Stomach smooth muscle (tissue), 2 donors: Measurements from ENCODE around the gene SLC25A44.

Source experiments
- H3K27ac ChIP-seq: one replicate; pipeline ENCODE4 v1.7.0; 2013; ENCODE audit warnings: mild to moderate bottlenecking, low read length, inconsistent platforms
- H3K27me3 ChIP-seq, 2 donors: one replicate each; pipeline ENCODE4 v1.7.0; 2013; ENCODE audit warnings: low read length in 2 of 2; ENCODE audit not compliant: insufficient read depth in 2 of 2, control insufficient read depth in 1 of 2
- H3K36me3 ChIP-seq, 2 donors: one replicate each; pipeline ENCODE4 v1.7.0; 2013; ENCODE audit warnings: low read length in 2 of 2; ENCODE audit not compliant: control insufficient read depth in 2 of 2, insufficient read depth in 2 of 2
- H3K4me1 ChIP-seq: one replicate; pipeline ENCODE4 v1.7.0; 2013; ENCODE audit warnings: low read length; ENCODE audit not compliant: control insufficient read depth, insufficient read depth
- H3K4me3 ChIP-seq, 2 donors: one replicate each; pipeline ENCODE4 v1.7.0; 2013; ENCODE audit warnings: low read length in 2 of 2
- H3K9ac ChIP-seq, 2 donors: one replicate each; pipeline ENCODE4 v1.7.0; 2013; ENCODE audit warnings: low read length in 2 of 2, mild to moderate bottlenecking in 1 of 2
- H3K9me3 ChIP-seq, 2 donors: one replicate each; pipeline ENCODE4 v1.7.0; 2013; ENCODE audit warnings: low read length in 2 of 2; ENCODE audit not compliant: control insufficient read depth in 2 of 2
- donor health status: healthy.
- donor health status: Pancreatic carcinoma.

The SLC25A44 gene

DNA sequence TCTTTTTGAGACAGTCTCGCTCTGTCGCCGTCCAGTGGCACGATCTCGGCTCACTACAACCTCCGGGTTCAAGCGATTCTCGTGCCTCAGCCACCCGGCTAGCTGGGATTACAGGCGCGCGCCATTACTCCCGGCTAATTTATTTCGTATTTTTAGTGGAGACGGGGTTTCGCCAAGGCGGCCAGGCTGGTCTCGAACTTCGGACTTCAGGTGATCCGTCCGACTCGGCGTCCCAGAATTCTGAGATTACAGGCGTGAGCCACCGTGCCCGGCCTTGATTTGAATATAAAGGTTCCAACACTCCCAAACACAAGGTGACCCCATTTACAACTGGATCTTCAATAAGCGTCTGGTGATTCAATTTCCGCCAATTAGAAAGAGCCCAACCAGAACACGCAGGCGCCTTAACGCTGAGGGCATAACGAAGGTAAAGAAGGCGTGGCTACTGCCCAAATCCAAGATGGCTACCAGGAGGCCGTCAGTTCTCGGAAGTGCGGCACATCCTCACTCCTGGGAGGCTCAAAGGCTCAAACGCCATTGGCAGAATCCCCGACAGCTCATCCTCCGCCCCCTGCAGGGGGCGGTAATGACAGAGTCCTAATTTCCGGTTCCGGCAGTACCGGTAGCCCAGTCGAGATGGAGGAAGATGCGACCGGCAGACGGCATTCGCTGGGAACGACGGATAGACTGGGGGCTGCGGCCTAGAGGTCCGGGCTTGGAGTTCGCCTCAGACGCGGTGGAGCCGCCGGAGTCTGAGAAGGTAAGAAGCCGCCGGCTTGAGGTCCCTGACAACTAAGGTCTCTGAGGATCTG, at the start of gene SLC25A44:
TSS of gene SLC25A44 (plus strand) at position 617 of the 812 bp plus-strand sequence. CDS start 5,744 bp downstream, outside the sequence.
- Histone ChIP-seq H3K36me3 (peaks cover 0 to 12% of the 10 kb centered on the region in 2 donors), H3K27ac (peak within 1 kb of the TSS; percentile 76), H3K27me3 (no peaks in the 10 kb centered on the region), H3K9me3 (no peaks in the 10 kb centered on the region), H3K4me1 (peaks cover 18% of the 10 kb centered on the region), H3K9ac (peak within 1 kb of the TSS; percentile 85 to 90), H3K4me3 (peak within 1 kb of the TSS; percentile 93 to 99)

- Histone ChIP-seq H3K27me3 (peaks cover 0 to 2% of the 10 kb centered on the region in 2 donors), H3K9ac (no peak overlapping the region), H3K4me3 (no peak overlapping the region), H3K4me1 (peaks cover 43% of the 10 kb centered on the region), H3K9me3 (no peaks in the 10 kb centered on the region), H3K27ac (no peak overlapping the region), H3K36me3 (peaks cover 3 to 4% of the 10 kb centered on the region in 2 donors)
Observed at GRCh38 chr1:156144742-156145141, 49.2 kb upstream of the SLC25A44 start.

GRCh38 chr1:156145650-156146019, 48.3 kb upstream of the SLC25A44 start:
- no peak overlapping the region for H3K9ac ChIP-seq
- no peak overlapping the region for H3K27ac ChIP-seq
- H3K4me1 ChIP-seq, result peaks cover 34% of the 10 kb centered on the region
- no peaks in the 10 kb centered on the region for H3K9me3 ChIP-seq
- H3K27me3 ChIP-seq, result peaks cover 9 to 11% of the 10 kb centered on the region in 2 donors
- no peaks in the 10 kb centered on the region for H3K36me3 ChIP-seq
- no peak overlapping the region for H3K4me3 ChIP-seq

- H3K4me3 ChIP-seq, result peak overlapping the region in 1 of 2 donors; percentile 47
- H3K9ac ChIP-seq, result peak overlapping the region; percentile 3 to 47
- peaks cover 29% of the 10 kb centered on the region for H3K4me1 ChIP-seq
- H3K27ac ChIP-seq, result no peak overlapping the region
- H3K9me3 ChIP-seq, result no peaks in the 10 kb centered on the region
- H3K36me3 ChIP-seq, result no peaks in the 10 kb centered on the region
- peaks cover 14% of the 10 kb centered on the region in 2 donors for H3K27me3 ChIP-seq
Observed at GRCh38 chr1:156146020-156146768, 47.7 kb upstream of the SLC25A44 start.

- peak overlapping the region in 1 of 2 donors; percentile 47 for H3K4me3 ChIP-seq
- H3K9me3 ChIP-seq, result no peaks in the 10 kb centered on the region
Observed at GRCh38 chr1:156146769-156147405, 47.0 kb upstream of the SLC25A44 start.

DNA sequence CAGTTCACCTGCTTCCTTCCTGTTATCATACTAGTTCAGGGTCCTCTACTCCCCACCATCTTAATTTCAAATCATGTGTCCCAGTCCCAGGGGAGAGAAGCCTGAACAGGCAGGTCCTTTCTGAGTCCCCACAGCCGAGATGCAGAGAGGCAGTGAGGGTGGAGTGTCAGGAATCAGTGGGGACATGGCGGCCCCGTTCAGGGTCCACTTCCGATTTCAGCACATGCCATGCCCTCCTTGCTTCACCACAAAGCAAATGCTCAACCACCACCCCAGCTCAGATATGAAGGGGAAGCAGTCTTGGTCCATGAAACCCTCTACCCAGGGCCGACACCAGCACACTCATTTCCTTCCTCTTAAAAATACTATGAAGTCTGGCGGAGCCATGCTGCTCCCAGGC, 45.7 kb upstream of the SLC25A44 start:
- H3K27ac ChIP-seq, result no peak overlapping the region
- peaks cover 21% of the 10 kb centered on the region for H3K4me1 ChIP-seq
- no peak overlapping the region for H3K9ac ChIP-seq
- no peaks in the 10 kb centered on the region for H3K36me3 ChIP-seq
- no peak overlapping the region for H3K4me3 ChIP-seq
- H3K9me3 ChIP-seq, result no peaks in the 10 kb centered on the region
- peaks cover 19 to 22% of the 10 kb centered on the region in 2 donors for H3K27me3 ChIP-seq

More at GRCh38 chr1:156146769-156147405, 47.0 kb upstream of the SLC25A44 start:
- Histone ChIP-seq H3K27me3 (peaks cover 14 to 16% of the 10 kb centered on the region in 2 donors), H3K27ac (no peak overlapping the region), H3K36me3 (no peaks in the 10 kb centered on the region), H3K4me1 (peaks cover 22% of the 10 kb centered on the region), H3K9ac (peak overlapping the region in 1 of 2 donors; percentile 3)

- Histone ChIP-seq H3K9me3 (no peaks in the 10 kb centered on the region), H3K4me3 (no peak overlapping the region), H3K9ac (no peak overlapping the region), H3K27me3 (peaks cover 19 to 22% of the 10 kb centered on the region in 2 donors), H3K27ac (no peak overlapping the region), H3K36me3 (no peaks in the 10 kb centered on the region), H3K4me1 (peaks cover 15% of the 10 kb centered on the region)
Observed at GRCh38 chr1:156149374-156150332, 44.3 kb upstream of the SLC25A44 start.

DNA sequence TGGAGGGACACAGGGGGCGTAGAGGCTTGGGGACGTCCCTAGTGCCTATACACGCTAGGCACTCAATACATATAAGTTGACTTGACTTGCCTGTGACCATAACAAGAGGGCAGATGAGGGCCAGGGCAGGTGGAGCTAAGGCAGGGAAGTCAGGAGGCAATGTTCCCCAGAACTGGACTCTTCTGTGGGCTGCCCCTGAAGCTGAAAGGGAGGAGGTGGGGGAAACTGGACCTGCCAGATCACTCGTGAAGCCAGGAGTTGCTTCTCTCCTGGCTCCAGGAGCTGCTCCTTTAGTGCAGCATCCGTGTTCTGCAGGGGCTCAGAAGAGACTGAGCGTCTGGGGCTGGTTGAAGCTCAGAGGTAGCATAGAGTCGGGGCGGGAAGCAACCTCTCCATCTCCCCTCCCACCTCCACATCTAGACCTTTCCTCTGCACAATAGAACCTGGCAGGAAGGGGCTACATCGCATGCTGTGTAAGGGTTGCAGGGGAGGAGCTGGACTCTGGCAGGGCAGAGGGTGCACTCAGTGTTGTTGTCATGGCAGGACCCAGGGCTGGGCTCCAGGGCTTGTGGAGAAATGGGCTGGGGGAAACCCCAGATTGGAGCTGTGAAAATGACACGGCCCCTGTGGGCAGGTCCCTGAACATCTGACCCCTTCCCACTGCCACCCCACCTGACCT, 43.4 kb upstream of the SLC25A44 start:
- no peak overlapping the region for H3K27ac ChIP-seq
- no peak overlapping the region for H3K4me3 ChIP-seq
- H3K36me3 ChIP-seq, result no peaks in the 10 kb centered on the region
- no peak overlapping the region for H3K9ac ChIP-seq
- no peaks in the 10 kb centered on the region for H3K9me3 ChIP-seq
- peaks cover 15% of the 10 kb centered on the region for H3K4me1 ChIP-seq
- H3K27me3 ChIP-seq, result peaks cover 19 to 22% of the 10 kb centered on the region in 2 donors

- H3K4me1 ChIP-seq, result peaks cover 10% of the 10 kb centered on the region
- H3K9me3 ChIP-seq, result no peaks in the 10 kb centered on the region
- H3K27me3 ChIP-seq, result peaks cover 19 to 22% of the 10 kb centered on the region in 2 donors
- no peaks in the 10 kb centered on the region for H3K36me3 ChIP-seq
- H3K9ac ChIP-seq, result no peak overlapping the region
- no peak overlapping the region for H3K27ac ChIP-seq
- H3K4me3 ChIP-seq, result no peak overlapping the region
Observed at GRCh38 chr1:156151093-156151688, 42.7 kb upstream of the SLC25A44 start.
